NCI-H2227 (cell line): Measurements from ENCODE around the gene RUNX1.

Experiments used
- DNase-seq: peaks from one replicate; lab custom pipeline; 2025; ENCODE audit not compliant: unreplicated experiment; lab: John Stamatoyannopoulos, UW

The RUNX1 gene

DNA sequence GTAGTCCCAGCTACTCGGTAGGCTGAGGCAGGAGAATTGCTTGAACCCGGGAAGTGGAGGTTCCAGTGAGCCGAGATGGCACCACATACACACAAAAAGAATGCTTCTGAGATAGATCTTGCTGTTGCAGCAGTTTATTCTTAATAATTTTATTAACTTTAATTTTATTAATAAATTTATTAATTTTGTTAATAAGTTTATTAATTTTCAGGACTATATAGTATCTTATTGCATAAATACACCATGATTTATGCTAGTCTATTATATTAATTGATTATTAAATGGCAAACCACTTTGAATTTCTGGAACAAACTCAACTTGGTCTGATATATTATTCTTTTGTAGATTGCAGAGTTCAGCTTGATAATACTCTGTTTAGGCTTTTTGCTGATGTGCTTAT is 280.8 kb downstream of the RUNX1 start:
- DNase-seq, result no peak

GRCh38 chr21:34766862-34767261 is 282.2 kb downstream of the RUNX1 start:
- no peak for DNase-seq

DNA sequence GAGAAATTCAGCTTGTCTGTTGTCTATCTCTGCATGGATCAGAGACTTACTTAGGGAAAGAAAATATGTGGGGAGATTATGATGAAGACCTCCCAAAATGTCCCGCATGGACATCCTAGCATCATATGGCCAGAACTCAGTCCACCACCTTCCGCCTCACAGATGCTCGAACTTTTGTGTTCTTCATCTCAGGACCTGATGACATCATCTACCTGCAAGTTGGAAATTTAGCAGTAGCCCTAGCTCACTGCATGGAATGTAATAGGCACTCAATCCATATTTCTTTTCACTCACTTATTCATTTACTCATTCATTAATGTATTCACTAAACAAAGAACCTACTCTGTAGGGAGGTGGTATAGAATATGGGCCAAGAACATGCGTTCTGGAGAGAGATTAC is 283.5 kb downstream of the RUNX1 start:
- no peak for DNase-seq

DNA sequence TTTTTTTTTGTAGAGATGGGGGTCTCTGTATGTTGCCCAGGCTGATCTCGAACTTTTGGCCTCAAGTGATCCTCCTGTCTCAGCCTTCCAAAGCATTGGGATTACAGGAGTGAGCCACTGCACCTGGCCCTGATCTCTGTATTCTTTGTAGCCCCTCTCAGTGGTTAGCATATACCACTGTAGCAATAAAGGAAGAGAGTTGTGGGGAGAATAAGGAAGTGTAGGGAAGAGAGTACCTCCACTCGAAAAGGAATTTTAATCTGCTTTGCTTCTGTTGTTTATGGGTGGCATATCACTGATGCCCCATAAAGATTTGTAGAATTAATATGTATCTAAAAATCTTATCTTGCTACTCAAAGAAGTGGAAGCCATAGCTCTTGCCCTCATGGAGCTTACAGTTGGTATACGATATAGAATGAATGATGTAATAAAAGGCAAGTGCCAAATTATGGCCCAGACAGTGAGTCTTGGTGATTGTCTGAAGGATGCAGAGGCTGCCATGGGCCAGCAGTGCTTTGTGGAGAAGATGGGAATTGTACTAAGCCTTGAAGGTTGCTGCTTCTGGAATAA is 284.3 kb downstream of the RUNX1 start:
- DNase-seq, result no peak

DNA sequence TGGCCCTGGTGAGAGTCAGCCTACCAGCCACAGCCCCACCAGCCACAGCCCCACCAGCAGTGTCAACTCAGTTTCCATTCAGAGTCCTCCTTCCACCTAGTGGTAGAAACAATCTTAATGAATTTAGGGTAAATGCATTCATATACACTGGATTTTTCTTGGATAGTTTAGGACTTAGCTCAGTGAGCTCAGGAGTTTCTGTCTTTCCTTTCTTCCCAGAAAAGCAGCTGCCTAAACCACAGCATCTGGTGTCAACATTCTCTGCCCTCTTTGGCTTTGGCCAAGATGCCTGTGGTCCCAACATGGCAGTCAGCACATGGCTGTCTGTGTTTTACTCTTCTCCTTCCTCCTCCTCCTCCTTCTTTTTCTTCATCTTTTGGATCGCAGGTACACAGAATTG is 286.3 kb downstream of the RUNX1 start:
- DNase-seq, result no peak

- DNase-seq, result no peak
Observed at GRCh38 chr21:34761758-34762330, 287.3 kb downstream of the RUNX1 start.

GRCh38 chr21:34754690-34755647 is 294.1 kb downstream of the RUNX1 start:
- DNase-seq, result no peak

DNA sequence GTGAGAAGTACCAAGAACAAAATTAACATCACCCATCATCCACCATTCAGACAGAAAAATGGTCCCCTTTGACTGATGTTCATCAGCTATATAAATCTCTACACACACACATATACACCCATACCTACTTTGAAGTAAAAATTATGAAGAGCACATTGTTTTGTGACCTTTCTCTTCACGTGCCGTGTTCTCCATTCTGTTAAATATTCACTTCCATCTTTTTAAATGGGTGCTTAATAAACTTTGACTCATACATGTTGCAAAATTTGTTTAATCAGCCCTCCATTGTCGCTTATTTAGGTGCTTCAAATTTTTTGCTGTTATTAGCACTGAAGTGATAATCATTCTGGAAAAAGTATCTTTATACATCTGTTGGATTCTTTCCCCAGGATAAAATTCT is 300.2 kb downstream of the RUNX1 start:
- no peak for DNase-seq

DNA sequence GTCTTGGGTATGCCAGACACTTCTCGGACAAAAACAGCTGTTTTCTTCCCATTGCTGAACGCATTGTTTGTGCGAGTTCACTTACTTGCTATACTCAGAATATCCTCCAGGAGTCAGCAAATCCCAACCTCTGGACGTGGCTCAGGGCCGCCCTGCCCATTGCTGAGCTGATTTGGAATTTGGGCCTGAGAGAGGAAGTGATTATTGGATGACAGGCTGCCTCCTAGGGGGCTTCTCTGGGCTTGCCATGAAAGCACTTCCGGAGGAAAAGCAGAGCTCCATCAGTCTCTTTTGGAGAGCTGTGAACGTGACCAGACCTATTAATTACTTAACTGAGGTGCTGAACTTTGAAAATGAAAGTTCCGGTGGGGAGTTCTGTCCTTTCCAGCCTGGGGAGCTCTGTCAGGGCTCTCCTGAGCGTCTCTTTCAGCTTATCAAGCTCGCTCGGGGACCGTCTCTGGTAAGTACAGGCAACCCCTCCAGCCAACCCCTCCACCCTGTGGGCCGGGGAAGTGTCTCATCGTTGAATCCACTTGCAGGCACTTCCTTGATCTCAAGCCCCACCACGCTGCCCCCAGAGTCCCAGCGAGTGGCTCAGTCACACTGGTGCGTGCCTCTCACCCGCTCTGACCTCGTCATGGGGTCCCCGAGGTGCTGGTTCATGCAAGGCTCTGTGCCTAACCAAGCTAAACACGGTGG is 303.4 kb downstream of the RUNX1 start:
- peak; percentile 13 for DNase-seq

DNA sequence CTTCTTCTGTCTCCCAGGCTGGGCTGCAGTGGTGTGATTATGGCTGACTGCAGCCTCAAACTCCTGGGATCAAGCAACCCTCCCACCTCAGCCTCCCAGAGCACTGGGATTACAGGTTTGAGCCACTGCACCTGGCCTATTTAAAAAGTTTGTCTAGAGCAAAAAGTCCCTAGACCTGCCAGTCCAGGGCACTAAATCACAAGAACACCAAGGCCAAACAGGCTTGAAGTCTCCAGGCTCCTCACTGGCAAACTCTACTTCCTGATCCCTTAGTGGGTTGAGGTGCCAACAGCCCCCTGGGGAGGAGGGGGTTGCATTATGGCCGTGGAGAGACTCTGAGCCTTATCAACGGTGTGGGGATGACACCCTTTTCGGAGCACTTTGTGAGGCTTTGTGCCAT is 304.3 kb downstream of the RUNX1 start:
- no peak for DNase-seq

DNA sequence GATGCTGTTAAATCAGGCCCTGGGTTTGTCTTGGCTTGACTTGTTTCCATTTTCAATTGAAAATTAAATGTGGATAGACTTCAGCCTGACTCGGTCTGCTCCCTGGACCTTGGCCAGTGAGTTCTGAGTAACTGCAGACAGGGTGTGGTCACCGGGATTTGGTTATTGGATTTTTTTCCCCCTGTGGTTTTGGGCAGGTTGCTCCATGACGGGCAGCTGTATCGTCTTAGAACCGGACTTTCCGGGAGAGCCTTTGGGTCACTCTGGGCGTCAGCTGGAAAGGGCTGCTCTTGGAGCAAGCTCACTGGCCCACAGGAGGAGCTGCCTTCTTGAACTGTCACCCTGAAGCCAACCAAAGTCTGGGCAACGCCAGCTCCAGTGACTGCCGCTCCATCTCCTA is 305.3 kb downstream of the RUNX1 start:
- no peak for DNase-seq

DNA sequence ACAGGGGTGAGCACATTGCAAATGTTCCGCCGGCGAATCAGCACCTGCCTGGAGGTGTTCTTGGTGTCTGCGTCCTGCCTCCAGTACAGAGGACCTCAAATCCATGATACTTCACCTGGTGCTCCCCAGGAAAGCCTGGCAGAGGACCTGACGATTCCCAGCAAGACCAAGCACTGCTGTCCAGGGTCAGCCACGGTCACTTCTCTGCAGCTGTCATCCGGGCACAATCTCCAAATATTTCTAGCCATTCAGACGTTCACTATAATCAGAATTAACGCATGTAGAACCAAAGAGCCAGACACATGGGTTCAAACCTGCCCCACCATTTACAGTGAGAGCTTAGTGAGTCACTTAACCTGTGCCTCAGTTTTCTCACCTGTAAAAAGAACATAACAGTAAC is 305.8 kb downstream of the RUNX1 start:
- DNase-seq, result no peak

DNA sequence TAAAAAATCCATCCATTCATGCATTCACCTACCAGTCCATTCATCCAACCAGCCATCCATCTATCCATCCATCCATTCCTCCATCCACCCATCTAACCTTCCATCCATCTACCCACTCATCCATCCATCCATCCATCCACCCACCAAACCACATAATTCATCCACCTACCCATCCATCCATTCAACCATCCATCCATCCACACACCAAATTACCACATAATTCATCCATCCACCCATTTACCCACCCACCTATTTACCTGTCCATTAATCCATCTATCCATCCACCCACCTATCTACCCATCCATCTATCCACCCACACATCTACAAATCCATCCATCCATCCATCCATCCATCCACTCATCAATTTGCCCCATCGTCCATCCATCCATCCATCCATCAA is 308.9 kb downstream of the RUNX1 start:
- no peak for DNase-seq
